GM18508 (cell line): ENCODE results near the gene IL10.

Experiments used
- ATAC-seq: cut with Tn5 transposase; IDR thresholded peaks from one replicate; pipeline ENCODE4 v1.9.1; 2021; ENCODE audit warnings: moderate number of reproducible peaks; ENCODE audit not compliant: insufficient read depth, unreplicated experiment

IL10 gene

DNA sequence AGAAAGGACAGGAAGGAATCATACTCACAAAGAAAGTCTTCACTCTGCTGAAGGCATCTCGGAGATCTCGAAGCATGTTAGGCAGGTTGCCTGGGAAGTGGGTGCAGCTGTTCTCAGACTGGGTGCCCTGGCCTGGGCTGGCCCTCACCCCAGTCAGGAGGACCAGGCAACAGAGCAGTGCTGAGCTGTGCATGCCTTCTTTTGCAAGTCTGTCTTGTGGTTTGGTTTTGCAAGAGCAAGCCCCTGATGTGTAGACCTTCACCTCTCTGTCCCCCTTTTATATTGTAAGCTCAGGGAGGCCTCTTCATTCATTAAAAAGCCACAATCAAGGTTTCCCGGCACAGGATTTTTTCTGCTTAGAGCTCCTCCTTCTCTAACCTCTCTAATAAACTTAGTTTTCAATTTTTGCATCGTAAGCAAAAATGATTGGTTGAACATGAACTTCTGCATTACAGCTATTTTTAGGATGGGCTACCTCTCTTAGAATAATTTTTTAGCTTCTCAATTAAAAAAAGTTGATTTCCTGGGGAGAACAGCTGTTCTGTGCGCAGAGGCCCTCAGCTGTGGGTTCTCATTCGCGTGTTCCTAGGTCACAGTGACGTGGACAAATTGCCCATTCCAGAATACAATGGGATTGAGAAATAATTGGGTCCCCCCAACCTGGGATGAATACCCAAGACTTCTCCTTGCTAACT lies at the start of gene IL10:
Gene IL10, minus strand, starts transcription at position 252 of the 695 bp plus-strand sequence. Its CDS starts 59 bp downstream, at position 193.
- ATAC-seq: no peak

DNA sequence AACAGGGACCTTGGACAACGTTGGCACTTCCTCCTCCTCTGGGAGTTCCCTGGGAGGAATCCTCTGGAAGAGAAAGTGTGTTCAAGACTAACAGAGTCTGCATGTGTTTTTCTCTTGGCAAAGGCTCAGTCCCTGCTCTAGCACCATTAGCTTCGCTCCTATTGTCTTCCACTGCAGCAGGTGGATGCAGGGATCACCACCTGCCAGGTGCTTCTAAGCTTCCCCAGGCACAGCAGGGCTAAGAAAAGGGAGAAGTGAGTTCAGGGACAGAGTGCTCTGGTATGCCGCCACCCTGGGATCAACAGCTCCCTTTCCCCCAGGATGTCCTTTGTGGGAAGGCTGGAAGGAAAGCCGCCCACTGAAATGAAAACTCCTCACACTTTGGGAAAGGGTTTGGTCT lies 49.2 kb upstream of the IL10 start:
- ATAC-seq: no peak

DNA sequence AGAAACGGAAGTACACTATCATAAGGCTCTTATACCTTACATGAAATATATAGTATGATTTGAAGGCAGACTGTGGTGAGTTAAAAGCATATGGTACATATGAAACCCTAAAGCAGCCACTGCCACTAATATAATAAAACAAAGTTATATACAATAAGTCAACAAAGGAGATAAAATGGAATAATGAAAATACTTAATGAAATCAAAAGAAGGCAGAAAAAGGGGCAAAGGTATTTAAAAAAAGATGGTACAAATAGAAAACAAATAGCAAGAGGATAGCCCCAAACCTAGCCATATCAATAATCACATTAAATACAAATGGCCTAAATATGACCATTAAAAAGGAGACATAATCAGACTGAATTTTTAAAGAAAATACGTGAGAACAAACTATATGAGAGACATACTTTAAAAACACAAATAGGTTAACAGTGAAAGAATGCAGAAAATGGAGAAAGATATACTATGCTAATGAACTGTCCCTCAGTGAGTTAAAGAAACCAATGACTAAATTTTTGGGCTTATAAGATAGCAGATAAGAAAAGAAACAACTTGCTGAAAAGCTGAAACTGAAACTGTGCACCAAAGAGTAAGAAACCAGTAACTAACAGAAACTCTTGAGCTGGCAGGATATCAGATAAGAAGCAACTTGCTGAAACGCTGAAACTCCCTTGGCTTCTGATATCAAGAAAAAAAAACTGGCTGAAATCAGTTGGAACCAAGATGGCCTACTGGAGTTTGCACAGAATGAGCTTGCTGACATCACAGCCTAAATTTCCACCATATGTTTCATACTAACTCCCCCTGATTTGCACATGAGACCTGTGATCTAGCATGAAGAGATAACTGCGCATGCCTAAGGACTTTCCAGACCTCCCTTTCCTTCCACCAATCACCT lies 44.3 kb upstream of the IL10 start:
- ATAC-seq: no peak

DNA sequence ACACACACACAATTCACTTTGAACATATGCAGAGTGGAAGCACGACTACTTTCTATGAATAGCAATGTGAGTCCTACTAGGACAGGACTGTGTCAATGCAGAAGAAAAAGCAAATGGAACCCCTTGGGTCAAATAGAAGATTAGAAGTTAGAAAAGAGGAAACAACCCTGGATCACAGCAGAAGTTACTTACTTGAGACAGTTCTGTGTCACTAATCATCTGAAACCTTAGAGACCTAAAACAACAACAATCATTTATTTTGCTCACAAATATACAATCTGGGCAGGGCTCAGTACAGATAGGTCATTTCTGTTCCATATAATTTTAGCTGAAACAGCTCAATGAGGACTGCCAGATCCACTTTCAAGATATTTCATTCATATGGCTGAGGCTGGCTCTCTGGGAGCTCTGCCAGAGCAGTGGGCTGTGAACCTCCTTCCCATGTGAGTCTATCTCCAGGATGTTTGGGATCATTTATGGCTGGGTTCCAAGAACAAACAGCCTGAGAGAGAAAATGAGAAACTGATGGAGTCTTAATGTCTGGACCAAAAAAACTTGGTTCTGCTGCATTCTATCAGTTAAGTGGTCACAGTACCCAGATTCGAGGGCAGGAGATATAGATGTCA lies 42.5 kb upstream of the IL10 start:
- ATAC-seq: no peak

DNA sequence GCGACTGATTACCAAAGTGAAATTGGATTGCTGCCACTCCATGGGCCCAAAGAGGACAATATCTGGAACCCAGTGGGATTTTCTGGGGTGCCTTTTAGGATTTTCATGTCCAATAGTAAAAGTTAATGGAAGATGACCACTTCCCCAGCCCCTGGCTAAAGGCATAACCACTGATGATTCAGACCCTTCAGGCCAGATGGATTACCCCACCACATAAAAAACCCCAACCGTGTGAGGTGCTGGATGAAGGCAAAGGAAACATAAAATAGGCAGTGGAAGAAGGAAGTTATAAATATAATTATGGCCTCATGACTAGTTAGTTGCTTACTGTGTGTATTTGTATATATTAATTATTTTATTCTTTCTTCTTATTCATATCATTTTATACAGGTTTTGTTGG lies 40.2 kb upstream of the IL10 start:
- no peak for ATAC-seq

DNA sequence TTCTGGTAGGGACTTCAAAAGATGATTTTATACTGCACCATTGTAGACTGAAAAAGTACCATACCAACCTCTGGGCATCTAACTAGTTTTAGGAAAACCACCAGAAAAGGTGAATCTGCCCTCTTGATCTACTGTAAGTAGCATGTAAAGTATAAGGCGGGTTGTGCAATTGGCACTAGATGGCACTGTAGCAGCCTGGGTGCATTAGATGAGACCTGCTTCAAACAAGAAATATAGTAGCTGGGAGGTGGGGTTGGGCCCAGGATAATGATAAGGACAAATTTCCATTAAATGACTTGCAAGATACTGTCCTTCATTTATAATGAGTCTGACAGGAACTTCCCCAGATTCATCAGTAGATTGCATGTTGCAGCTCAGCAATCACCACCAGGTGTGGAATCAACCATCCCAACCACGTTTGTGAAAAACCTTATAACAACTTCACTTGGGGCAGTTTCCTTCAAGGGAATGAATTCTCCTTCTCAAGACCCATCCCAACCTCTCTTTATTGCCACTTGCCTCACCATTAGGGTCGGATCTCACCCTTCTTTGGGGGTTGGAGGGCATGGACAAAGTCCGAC lies 37.3 kb upstream of the IL10 start:
- no peak for ATAC-seq

DNA sequence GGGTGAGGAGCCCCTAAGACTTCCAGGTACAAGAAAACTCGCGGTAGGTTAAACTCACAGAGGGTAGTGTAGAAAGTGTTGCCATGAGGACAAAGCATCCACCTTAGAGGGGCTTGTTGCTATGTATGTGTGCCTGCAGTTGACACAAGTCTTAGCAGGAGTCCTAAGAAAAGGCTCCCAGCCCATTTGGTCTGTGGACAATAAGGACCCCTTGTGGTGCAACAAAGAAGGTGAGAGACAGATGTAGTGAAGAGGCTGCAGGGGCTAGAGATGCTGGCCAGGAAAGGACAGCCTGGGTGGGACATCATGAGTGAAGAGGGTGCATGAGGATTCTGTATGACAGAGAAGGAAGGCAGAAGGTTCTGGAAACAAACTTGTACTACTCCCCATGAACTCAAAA lies 36.3 kb upstream of the IL10 start:
- ATAC-seq: no peak

DNA sequence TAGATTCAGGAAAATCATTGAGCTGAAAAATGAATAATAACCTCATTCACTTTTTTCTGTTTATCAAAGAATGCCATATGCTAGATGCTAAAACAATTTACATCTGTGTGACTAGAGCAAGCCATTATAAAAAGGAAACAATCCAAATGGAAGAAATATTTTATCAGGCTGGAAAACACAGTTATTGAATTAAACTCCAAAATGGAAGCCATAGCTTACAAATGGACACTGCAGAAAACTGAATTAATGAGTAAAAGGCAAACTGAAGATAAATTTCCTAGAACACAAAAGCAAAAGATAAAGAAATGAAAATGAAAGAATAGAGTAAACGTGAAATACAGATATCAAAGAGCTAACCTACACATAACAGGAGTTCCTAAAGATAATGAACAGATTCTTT lies 33.1 kb upstream of the IL10 start:
- no peak for ATAC-seq

DNA sequence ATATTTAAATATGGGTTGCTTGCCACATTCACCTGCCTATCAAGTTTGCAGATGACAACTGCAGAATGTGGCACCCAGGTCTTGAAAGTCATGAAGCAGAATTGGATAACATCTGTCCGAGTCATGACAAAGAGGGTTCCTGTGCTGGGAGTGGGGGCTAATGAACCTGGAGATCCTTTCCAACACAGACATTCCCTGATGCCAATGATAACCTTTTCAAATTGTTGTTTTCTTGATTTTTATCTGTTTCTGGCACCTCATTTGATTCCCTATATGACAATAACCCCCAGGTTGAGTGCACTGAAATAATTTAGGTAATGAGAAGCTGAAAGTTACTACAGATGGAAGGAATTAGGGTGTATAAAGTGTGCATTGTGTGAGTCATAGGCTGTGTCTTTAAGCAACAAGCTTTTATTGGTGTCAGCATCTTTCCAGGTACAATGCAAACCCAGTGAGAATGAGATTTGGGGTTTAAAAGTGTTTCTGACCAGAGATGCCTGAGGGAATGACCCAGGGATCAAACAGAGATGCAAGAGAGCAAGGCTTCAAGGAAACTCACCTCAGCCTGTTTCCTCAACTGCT lies 32.0 kb upstream of the IL10 start:
- no peak for ATAC-seq

DNA sequence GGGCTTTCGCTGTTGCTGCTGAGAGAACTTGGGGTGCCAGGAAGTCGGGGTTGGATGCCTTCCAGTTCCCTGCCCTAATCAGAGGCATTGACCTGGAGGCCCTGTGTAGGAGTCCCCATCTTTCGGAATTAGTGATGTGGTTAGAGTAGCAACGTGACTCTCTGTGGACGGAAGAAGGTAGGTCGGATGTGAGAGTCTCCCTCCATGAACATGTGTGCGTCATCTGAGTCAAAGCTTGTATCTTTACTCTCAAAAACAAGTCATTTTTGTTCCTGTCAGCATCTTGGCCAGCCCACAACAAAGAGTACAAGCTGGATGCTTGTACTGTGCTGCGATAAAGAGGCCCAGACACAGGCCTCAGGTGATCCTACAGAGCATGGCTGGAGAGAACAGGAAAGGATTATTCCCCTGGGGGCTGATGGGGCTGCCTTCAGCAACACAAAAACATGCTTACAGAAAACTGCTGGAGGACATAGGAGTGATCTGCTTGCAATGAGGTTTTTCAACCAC lies 31.0 kb upstream of the IL10 start:
- ATAC-seq: peak; percentile 91

DNA sequence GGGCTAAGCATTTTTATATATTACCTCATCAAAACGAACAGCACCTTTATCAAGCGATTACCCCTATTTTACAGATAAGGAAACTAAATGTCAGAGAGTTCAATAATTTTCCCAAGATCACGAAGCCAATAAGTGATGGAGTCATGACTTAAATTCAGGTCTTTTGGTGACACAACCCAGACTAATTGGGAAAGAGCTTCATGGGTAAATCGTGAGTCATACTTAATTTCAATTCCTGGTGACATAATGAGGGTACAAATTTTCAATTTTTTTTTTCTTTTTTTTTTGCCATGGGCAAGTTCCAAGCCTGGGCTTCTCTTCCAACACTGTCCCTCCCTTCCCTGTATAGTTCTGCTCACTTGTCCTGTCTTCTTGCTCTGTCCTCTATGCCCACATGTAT lies 30.1 kb upstream of the IL10 start:
- ATAC-seq: no peak

DNA sequence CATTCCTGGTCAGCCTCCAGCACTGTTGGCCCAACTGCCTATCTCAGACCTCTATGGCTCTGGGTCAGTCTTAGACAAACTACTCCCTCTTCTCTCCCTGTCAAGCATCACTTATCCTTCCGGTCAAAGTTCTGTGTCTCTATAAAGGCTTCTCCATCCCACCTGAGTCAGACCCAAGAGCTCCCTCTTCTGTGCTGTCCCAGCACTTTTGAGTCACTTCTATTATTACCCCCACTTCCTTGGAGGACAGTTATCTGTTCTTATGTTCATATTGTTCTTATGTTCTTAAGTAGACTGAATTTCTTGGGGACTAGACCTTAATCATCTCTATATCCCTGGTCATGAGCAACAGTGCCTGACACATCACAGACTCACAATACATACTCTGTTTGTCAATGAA lies 29.2 kb upstream of the IL10 start:
- ATAC-seq: no peak

DNA sequence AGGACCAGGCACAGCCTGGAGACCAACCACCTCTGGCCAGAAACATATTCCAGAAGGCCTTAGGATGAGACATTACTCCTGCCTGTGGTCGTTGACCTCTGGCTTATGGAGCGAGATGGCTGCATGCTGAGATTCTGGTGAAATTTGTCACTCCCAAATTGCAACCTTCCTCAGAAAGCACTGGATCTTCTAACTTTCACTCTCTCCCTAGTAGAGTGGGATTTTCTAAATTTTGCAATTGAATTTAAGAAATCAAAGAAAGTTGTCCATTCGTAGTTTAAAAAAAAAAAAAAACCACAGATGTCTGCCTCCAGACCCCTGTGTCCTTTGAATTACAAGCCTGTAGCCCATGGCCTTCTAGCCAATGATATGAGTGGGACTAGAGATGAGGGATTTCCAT lies 28.6 kb upstream of the IL10 start:
- no peak for ATAC-seq

DNA sequence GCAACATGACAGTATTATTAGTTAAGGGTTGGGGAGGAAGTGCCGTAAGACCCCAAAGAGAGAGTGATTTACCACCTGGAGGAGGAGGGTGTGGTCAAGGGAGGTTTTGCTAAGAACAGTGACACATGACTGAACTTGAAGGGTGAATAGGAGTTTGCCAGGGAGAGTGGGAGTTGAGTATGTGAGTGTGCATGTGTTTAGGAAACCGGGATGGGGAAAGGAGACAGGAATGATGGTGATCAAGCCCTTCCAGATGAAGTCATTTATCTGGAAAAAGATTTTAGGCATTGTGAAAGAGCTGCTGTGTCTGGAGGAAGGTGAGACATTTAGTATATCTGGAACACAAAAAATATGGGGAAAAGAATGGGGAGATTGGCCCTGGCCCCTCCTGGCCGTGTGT lies 28.1 kb upstream of the IL10 start:
- no peak for ATAC-seq

DNA sequence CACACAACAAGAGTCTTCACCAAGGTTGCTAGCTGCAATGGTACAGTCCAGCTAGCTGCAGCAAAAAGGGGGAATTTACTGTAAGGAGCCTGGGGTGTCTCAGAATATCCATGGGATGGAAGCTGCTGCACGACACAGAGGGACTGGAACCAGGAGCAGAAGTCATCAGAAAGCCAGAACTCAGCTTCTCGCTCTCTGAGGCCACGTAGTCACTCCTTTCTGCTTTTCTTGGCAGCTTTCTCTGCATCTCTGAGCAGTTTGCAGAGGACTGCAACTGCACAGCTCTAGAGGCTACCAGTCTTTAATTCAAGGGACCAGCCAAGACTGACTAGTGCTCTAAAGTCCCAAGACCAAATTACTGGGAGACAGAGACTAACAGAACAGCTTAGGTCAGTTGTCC lies 27.0 kb upstream of the IL10 start:
- ATAC-seq: no peak

DNA sequence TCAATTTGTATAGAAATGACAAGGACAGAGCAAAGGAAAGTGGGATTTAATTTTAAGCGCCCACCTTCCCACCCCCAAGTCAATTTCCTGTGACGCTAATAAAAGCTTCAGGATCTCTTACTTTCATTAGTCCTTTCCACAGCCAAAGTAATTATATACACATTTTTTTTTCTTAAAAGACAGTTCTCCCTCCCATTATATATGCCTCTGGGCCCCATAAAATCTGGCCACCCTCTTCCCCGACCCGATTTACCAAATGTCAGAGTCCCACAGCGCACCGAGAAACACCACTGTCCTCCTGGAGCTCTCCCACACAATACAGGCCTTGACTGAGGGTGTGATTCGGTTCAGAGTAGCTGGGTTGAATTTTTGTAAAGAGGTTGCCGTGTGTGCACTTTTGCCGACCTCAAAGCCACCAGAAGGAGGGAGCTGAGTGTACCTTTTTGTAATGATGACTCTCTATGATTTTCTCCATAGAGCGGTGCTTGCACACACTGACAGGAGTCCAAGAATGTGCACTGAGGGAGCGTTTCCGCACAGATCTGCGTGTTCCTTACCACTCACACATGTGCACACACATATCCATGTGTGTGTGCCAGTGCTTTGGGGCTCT lies 26.2 kb upstream of the IL10 start:
- ATAC-seq: no peak

DNA sequence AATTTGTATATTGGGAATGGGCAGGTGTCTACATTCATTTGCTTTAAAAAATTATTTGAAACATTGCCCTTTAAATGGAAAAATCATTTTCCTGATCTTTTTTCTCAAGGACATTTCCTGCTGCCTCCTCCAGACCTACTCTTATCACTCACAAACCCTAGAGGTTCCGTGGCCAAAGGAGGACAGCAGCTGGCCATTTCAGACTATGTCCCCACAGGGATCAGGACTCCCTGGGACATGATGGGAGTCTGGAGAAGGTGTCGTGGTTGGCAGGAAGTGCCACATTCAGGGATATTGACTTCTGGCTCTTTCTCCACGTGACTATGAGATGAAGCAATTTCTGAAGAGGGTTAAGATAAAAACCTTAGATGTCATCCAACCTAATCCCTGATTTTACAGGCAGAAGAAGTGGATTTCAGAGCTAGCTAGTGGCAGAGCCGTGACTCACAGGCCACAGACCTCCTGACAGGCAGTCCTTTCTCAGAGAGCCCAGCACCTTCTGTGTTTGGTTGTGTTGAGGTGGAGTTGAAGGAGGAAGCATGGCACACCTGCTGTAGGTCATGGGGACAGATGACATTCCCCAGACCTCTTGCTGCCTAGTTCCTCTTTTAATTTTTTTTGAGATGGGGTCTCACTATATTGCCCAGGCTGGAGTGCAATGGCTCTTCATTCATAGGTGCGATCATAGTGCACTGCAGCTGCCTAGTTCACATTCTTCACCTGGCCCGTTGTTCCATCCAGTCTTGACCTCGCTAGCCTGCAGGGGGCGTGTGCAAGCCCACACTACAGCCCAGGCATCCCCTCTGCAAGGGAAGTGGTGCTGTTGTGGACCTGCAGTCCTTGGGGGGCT lies 25.5 kb upstream of the IL10 start:
- no peak for ATAC-seq

DNA sequence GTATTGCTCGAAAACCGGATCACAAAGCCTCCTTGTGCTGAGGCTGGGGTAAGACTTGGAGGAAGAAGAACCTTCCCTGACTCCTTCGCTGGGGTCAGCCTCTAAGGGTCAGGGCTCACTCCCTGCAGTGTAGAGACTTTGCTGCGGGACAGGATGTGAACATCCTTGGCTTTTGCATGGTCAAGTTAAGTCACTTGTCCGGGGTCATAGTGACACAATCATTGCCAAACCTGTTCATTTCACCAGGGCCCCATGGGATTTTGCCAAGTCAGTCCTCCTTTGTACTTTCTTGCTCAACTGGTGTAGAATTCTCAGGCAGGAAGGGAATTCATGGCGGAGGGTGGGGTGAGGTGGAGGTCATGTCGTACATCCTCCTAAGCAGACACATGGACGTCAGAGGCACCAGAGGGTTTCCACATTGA lies 24.7 kb upstream of the IL10 start:
- ATAC-seq: no peak

DNA sequence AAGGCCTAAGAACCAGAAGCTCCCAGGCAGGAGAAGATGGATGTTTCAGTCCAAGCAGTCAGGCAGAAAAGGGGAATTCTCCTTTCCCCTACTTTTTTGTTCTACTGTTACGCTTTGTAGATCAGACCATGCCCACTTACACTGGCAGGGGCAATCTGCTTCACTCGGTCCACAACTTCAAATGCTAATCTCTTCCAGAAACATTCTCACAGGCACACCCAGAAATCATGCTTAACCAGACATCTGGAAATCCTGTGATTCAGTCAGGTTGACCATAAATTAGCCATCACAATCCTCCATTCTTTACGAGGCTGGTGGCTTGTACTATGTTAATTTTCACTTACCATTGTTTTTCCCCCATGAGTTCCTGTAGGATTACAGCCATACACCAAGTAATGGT lies 23.8 kb upstream of the IL10 start:
- no peak for ATAC-seq
